GM12875 (cell line): Measurements from ENCODE around the gene PAFAH1B2.

Source experiments
- H3K4me3 ChIP-seq: one replicate; pipeline ENCODE4 v1.5.1; 2011; ENCODE audit warnings: low read depth, low read length, control low read depth
- TF ChIP-seq, protein P1 (sequence below): IDR thresholded peaks from 2 replicates; pipeline ENCODE4 v1.5.1; 2011; ENCODE audit warnings: low read depth, mild to moderate bottlenecking, control low read depth, inconsistent platforms, low read length, moderate library complexity, borderline replicate concordance; ENCODE audit not compliant: insufficient read depth

The PAFAH1B2 gene

DNA sequence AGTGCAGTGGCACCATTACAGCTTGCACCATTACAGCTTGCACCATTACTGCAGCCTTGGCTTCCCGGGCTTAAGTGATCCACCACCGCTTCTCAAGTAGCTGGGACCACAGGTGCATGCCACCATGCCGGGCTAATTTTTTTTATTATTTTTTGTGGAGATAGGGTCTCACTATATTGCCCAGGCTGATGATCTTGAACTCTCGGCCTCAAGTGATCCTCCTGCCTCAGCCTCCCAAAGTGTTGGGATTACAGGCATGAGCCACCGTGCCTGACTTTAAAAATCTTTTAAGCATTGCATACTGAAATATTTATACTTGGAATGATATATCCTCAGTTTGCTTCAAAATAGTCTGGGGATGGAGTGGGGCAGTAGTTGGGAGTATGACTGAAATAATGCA is 10.4 kb downstream of the PAFAH1B2 start:
- TF ChIP-seq, protein P1, sequence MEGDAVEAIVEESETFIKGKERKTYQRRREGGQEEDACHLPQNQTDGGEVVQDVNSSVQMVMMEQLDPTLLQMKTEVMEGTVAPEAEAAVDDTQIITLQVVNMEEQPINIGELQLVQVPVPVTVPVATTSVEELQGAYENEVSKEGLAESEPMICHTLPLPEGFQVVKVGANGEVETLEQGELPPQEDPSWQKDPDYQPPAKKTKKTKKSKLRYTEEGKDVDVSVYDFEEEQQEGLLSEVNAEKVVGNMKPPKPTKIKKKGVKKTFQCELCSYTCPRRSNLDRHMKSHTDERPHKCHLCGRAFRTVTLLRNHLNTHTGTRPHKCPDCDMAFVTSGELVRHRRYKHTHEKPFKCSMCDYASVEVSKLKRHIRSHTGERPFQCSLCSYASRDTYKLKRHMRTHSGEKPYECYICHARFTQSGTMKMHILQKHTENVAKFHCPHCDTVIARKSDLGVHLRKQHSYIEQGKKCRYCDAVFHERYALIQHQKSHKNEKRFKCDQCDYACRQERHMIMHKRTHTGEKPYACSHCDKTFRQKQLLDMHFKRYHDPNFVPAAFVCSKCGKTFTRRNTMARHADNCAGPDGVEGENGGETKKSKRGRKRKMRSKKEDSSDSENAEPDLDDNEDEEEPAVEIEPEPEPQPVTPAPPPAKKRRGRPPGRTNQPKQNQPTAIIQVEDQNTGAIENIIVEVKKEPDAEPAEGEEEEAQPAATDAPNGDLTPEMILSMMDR: no peak
- H3K4me3 ChIP-seq: no peak overlapping the region

DNA sequence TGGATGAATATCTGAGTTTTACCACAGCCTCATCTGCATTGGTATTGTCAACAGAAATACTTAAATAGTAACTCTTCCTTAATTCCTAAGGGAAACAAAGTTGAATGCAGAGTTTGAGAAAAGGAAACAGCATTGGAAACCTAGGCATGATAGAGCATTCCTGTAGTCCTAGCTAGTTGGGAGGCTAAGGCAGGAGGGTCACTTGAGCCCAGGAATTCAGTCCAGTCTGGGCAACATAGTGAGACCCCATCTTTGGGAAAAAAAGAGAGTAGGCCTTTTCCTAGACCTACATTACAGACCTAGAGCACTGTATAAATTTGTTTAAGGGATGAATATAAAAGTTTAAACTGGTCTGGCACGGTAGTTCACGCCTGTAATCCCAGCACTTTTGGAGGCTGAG is 13.4 kb downstream of the PAFAH1B2 start:
- no peak overlapping the region for H3K4me3 ChIP-seq
- TF ChIP-seq, protein P1: no peak

DNA sequence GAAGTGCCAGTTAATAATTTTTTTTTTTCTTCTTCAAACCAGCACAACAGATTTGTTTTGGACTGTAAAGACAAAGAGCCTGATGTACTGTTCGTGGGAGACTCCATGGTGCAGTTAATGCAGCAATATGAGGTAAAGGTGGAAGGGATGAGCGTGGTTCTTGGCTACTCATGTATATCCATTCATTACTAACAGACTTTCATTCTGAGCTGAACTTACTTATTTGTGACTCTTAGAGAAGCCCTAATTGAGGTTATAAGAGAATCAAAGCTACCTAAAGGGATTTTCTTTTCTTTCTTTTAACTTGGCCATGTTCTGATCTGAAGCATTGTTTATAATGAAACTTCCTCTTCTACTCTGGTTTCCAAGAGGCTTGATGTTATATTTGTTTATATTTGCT is 15.8 kb downstream of the PAFAH1B2 start:
- H3K4me3 ChIP-seq: no peak overlapping the region
- TF ChIP-seq, protein P1: no peak

DNA sequence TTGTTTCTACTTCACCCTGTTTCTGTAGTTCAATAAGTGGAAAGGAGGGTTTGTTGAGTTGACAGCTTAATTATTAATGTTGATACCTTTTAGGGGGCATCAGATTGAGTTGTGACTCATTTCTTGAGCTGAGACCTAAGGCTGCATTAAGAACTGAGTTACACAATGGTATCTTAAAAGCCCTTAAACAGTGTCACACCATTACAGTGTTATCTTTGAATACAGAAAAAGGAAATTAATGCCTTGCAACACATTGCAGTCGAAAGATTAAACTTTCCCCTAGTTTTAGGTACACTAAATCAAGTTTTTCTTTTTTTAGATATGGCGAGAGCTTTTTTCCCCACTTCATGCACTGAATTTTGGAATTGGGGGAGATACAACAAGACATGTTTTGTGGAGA is 16.7 kb downstream of the PAFAH1B2 start:
- TF ChIP-seq, protein P1: no peak
- no peak overlapping the region for H3K4me3 ChIP-seq

DNA sequence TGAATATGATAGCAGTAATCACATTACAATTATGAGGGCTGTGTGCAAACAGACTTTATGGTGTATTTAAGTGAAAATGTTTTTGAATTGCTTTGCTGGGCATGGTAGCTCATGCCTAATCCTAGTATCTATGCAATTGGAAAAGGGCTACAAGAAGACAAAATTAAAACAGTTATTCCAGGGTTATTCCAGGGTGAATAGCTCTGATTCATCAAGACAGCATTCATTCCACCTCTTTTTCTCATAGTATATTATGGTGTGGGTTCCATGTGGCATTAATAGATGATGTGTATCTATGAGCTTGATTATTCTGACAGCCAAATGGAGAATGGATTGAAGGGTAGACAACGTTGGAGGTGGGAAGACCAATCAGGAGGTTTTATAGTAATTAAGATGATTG is 22.4 kb downstream of the PAFAH1B2 start:
- TF ChIP-seq, protein P1: no peak
- H3K4me3 ChIP-seq: no peak overlapping the region

DNA sequence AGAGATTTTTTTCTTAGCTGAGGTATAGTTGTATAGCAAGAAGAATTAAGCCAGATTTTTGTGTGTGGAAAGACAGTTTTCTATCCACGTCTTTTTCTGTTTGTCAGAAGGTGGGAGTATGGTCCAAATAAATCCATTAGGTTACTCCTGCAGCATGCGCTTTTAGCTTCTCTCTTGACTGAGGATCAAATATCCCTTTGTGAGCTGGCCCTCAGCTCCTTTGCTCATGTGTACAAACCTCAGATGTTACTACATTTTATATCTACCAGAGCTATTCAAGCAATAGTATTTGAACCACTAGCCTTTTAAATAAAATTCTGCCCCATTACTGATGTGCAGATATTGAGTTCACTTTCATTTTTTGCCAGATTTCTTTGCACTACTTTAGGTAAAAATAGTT is 25.6 kb downstream of the PAFAH1B2 start:
- TF ChIP-seq, protein P1: no peak
- no peak overlapping the region for H3K4me3 ChIP-seq

DNA sequence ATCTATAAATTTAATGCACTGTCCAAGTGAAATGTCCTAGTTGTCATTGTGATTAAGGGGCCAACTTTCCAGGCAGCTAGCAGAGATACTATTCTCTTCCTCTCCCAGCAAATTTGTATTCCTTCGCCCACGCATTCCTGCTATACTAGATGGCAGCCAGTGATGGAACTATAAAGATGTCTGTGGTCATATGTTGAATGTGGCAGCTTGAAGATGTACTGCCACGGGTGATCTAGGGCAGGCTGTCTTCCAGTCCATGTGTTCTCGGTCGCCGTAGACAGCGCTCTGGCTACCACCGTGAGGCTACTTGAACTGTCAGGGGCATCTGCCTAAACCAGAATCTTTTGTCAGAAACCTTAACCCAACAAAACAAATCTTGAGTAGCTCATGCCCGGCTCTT is 26.1 kb downstream of the PAFAH1B2 start:
- TF ChIP-seq, protein P1: no peak
- H3K4me3 ChIP-seq: no peak overlapping the region
